ENCODE data around the gene PRPF40A.

DNA sequence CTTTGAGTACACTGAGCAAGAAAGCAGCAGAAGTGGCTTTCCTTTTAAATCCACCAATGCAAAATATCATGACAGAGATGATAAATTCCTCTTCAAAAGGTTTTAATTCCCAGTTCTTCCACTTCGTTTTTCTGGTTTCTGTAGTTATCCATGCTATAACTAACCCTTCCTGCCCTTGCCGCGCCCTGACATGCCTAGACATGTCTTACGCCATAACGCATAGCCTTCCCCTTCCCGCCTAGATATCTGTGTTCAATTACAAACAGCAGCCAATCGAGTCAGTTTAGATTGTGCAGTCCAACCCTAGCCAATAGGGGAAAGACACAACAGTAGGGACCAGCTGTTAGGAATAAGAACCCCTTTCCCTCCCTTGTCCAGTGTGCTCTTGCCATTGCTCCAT, 16.1 kb downstream of the PRPF40A start:
- TF ChIP-seq CTCF (IDR thresholded peaks at IDR 0.05): no peak
- no peak for TF ChIP-seq POLR2A (IDR thresholded peaks at IDR 0.05)

Measured in right lobe of liver (tissue), 4 donors.